GM15510 (cell line): ENCODE data around the gene HLF.

Source experiments
- POLR2A ChIP-seq: IDR thresholded peaks from 3 replicates; pipeline ENCODE4 v1.6.1; 2011; ENCODE audit warnings: borderline replicate concordance; ENCODE audit not compliant: insufficient read length; ENCODE audit errors: extremely low read depth

Gene HLF

DNA sequence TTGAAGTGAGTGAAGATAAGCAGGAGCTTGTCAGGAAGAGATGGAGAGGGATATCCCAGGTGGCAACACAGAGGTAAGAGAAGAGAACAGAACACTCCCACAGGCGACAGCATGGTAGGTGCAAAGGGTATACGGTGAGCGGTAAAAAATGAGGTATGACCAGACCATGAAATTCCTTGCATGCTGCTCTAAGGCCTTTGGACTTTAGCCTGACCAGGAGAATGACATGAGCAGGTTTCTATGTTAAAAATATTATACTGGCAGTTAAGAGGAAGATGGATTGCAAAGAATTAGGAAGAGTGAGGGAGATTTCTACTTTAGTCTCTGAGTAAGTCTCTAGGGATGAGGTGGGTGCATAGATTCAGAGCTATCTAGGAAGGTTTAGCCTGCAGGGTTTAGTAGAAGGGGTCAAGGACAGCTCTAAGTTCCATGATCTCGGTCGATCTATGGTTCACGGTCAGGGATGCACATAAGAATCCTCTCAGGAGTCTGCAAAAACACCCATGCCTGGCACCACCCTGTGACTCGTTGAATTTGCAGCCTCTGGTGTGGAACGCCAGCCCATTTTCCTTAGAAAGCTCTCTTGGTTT, 65.7 kb downstream of the HLF start:
- TF ChIP-seq POLR2A = no peak

- no peak for TF ChIP-seq POLR2A
Observed at GRCh38 chr17:55332296-55333041, 67.7 kb downstream of the HLF start.

DNA sequence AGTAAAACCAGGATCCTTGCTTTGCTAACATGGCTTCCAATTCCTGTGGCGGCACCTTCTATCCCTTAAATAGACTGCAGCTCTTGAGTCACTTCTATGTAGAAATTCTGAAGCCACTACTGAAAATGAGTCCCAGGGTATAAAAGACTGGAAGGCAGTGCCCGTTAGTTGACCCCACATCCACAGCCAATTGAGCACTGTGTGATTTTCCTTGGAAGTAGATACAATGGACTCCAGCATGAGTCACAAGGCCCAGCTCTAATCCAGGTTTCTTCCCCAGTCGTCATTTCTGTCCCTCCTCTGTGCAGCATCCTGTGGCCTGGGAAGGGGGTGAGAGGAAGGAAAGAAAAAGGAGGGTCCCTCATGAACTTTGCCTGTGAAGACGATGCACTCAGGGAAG, 69.5 kb downstream of the HLF start:
- no peak for TF ChIP-seq POLR2A

- no peak for TF ChIP-seq POLR2A
Observed at GRCh38 chr17:55334881-55335540, 70.3 kb downstream of the HLF start.

- no peak for TF ChIP-seq POLR2A
Observed at GRCh38 chr17:55335625-55336024, 70.9 kb downstream of the HLF start.

GRCh38 chr17:55336426-55336825, 71.7 kb downstream of the HLF start:
- TF ChIP-seq POLR2A = no peak

GRCh38 chr17:55340176-55340575, 75.4 kb downstream of the HLF start:
- no peak for TF ChIP-seq POLR2A

DNA sequence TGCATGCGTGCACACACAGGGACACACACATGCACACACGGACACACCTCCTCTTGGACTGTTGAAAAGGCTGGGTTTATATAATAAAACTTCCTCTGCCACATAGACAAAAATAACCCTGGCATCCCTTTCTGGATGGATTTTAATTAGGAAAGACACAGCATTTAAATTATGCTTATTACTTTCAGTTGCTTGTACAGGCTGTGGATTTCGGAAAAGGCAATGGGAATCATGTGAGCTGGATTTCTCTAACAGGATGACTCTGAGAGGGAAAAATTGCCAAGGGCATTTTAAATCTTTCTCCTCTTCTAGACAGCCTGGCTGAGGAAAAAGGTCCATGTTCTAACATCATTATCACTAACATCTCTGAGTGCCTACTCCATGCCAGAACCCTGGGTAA, 75.9 kb downstream of the HLF start:
- no peak for TF ChIP-seq POLR2A

DNA sequence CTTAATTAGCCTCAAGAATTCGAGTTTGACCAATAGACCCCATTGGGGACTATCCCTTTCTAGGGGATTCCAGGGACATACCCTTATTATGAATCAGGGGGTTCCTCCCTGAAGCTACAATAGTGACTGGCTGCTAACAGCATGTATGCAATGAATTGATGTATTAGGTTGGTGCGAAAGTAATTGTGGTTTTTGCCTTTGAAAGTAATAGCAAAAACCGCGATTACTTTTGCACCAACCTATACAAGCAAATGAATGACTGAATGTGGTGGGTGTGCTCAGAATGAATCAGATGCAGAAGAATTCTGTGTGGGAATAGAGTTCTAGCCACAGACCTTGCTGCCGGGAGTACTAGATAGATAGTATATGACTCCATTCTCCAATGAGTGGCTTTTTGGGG, 76.7 kb downstream of the HLF start:
- no peak for TF ChIP-seq POLR2A

- TF ChIP-seq POLR2A = no peak
Observed at GRCh38 chr17:55342800-55343585, 78.2 kb downstream of the HLF start.

GRCh38 chr17:55343900-55344513, 79.2 kb downstream of the HLF start:
- no peak for TF ChIP-seq POLR2A

- no peak for TF ChIP-seq POLR2A
Observed at GRCh38 chr17:55344514-55344997, 79.8 kb downstream of the HLF start.

DNA sequence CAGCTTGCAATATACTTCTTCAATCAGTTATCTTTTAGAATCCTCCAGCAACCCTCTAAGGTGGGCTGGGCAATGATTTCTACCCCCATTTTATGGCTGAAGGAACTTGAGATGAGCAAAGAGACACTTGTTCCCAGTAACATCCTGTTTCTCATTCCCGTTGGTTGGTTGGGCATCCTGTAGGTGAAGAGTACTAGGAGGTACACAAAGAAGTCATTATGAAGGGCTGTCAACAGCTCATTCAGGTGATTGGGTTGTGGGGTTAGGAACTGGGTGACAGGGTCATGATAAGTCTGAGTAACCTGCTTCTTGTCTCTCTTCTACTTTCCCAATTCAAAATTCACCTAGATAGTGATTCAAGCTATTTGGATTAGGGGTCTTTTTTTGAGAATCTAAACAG, 80.4 kb downstream of the HLF start:
- TF ChIP-seq POLR2A = no peak

GRCh38 chr17:55346658-55347057, 81.9 kb downstream of the HLF start:
- no peak for TF ChIP-seq POLR2A
